ENCODE measurements around the gene SMARCD3.

The SMARCD3 gene

GRCh38 chr7:151207804-151208203 is 40.7 kb downstream of the SMARCD3 start:
- DNase-seq: no peak

GRCh38 chr7:151207315-151207714 is 41.2 kb downstream of the SMARCD3 start:
- no peak for DNase-seq

- DNase-seq: no peak
These were observed 41.6 kb downstream of the SMARCD3 start for GRCh38 chr7:151206914-151207313.

GRCh38 chr7:151205730-151206129 is 42.8 kb downstream of the SMARCD3 start:
- DNase-seq: no peak

GRCh38 chr7:151204383-151205032 is 44.0 kb downstream of the SMARCD3 start:
- DNase-seq: no peak

- DNase-seq: no peak
These were observed 45.7 kb downstream of the SMARCD3 start for GRCh38 chr7:151202836-151203235.

- DNase-seq: no peak
These were observed 46.7 kb downstream of the SMARCD3 start for GRCh38 chr7:151201751-151202150.

- DNase-seq: no peak
These were observed 47.1 kb downstream of the SMARCD3 start for GRCh38 chr7:151201344-151201743.

GRCh38 chr7:151198945-151199848 is 49.3 kb downstream of the SMARCD3 start:
- no peak for DNase-seq

GRCh38 chr7:151197932-151198331 is 50.6 kb downstream of the SMARCD3 start:
- no peak for DNase-seq

GRCh38 chr7:151195616-151196450 is 52.7 kb downstream of the SMARCD3 start:
- no peak for DNase-seq

- no peak for DNase-seq
These were observed 54.3 kb downstream of the SMARCD3 start for GRCh38 chr7:151194188-151194587.

GRCh38 chr7:151193203-151193978 is 55.1 kb downstream of the SMARCD3 start:
- DNase-seq: no peak

GRCh38 chr7:151192002-151192539 is 56.4 kb downstream of the SMARCD3 start:
- no peak for DNase-seq

GRCh38 chr7:151191544-151191943 is 57.0 kb downstream of the SMARCD3 start:
- DNase-seq: no peak

- no peak for DNase-seq
These were observed 59.5 kb downstream of the SMARCD3 start for GRCh38 chr7:151189038-151189437.

Measured in activated effector memory CD4-positive, alpha-beta T cell treated with anti-CD3 and anti-CD28 coated beads, Interleukin-2, amount 50 U/mL, for 16 hours (primary cell).